Bronchial epithelial cell (primary cell): Measurements from ENCODE around the gene ARFGAP3. TPM values are rescaled to one million over a fixed set of nuclear protein-coding genes. Genes with fewer than 3 reads are reported as not detected.

ENCODE experiments used
- DNase-seq: peaks from one replicate; pipeline ENCODE4 v3.0.0-alpha.2; 2010; ENCODE audit warnings: low read depth
- FAIRE-seq: peaks from 2 replicates; lab custom pipeline; 2011; peaks lifted over from hg19 to GRCh38; lab: Jason Lieb, UNC
- H3K27me3 ChIP-seq: 2 replicates; pipeline ENCODE4 v1.5.1; 2011; ENCODE audit warnings: low read length; ENCODE audit not compliant: control insufficient read depth, insufficient read depth
- H3K36me3 ChIP-seq: 2 replicates; pipeline ENCODE4 v1.5.1; 2011; ENCODE audit warnings: low read length; ENCODE audit not compliant: control insufficient read depth, insufficient read depth
- H3K4me3 ChIP-seq: 2 replicates; pipeline ENCODE4 v1.5.1; 2011; ENCODE audit warnings: mild to moderate bottlenecking, low read depth, low read length, control low read depth
- CTCF ChIP-seq: IDR thresholded peaks from 2 replicates; pipeline ENCODE4 v1.5.1; 2011; ENCODE audit warnings: mild to moderate bottlenecking, moderate library complexity, low read length, control low read depth, inconsistent platforms; ENCODE audit not compliant: insufficient read depth, severe bottlenecking
- total RNA-seq: library from RNA; depleted of rRNA; stranded (reverse); fragments of >200 nt; gene quantifications from 2 replicates; pipeline ENCODE4 v1.2.1, GENCODE V29; 2014

ARFGAP3 gene
- total RNA-seq, 1 donor from 2014 or later = 87.7 TPM

GRCh38 chr22:42816336-42816735 lies 40.7 kb downstream of the ARFGAP3 start:
- no peaks in the 10 kb centered on the region for H3K27me3 ChIP-seq
- peaks cover 5% of the 10 kb centered on the region for H3K36me3 ChIP-seq
- peak; percentile 68 for DNase-seq
- H3K4me3 ChIP-seq = no peak overlapping the region
- no peak for TF ChIP-seq CTCF
- FAIRE-seq = no peak

GRCh38 chr22:42814616-42815015 lies 42.5 kb downstream of the ARFGAP3 start:
- H3K27me3 ChIP-seq = no peaks in the 10 kb centered on the region
- peaks cover 5% of the 10 kb centered on the region for H3K36me3 ChIP-seq
- TF ChIP-seq CTCF = no peak
- DNase-seq (no peak), FAIRE-seq (no peak)
- H3K4me3 ChIP-seq = no peak overlapping the region

- peaks cover 5% of the 10 kb centered on the region for H3K36me3 ChIP-seq
- FAIRE-seq (no peak), DNase-seq (no peak)
- no peak overlapping the region for H3K4me3 ChIP-seq
- no peak for TF ChIP-seq CTCF
- no peaks in the 10 kb centered on the region for H3K27me3 ChIP-seq
These were observed 42.9 kb downstream of the ARFGAP3 start for GRCh38 chr22:42814215-42814614.

- peaks cover 6% of the 10 kb centered on the region for H3K36me3 ChIP-seq
- FAIRE-seq (no peak), DNase-seq (no peak)
- no peak overlapping the region for H3K4me3 ChIP-seq
- no peaks in the 10 kb centered on the region for H3K27me3 ChIP-seq
- TF ChIP-seq CTCF = no peak
These were observed 43.6 kb downstream of the ARFGAP3 start for GRCh38 chr22:42813501-42813900.

GRCh38 chr22:42811459-42811858 lies 45.6 kb downstream of the ARFGAP3 start:
- H3K36me3 ChIP-seq = peaks cover 12% of the 10 kb centered on the region
- FAIRE-seq (peak; percentile 70), DNase-seq (no peak)
- H3K27me3 ChIP-seq = no peaks in the 10 kb centered on the region
- H3K4me3 ChIP-seq = no peak overlapping the region
- no peak for TF ChIP-seq CTCF

GRCh38 chr22:42808521-42808920 lies 48.6 kb downstream of the ARFGAP3 start:
- FAIRE-seq = no peak
- TF ChIP-seq CTCF = no peak
- DNase-seq = no peak
- H3K27me3 ChIP-seq = no peaks in the 10 kb centered on the region
- H3K36me3 ChIP-seq = peaks cover 18% of the 10 kb centered on the region
- H3K4me3 ChIP-seq = no peak overlapping the region
